GM12878 (cell line): Measurements from ENCODE around the gene MN1. TPM values are rescaled to one million over a fixed set of nuclear protein-coding genes. Genes with fewer than 3 reads are reported as not detected.

ENCODE experiments used
- ATAC-seq: fragments of 200-7000 bp; cut with Tn5 transposase; 3 replicates; pipeline ENCODE4 v1.9.1; 2020; ENCODE audit warnings: mild to moderate bottlenecking, moderate library complexity
- BruUV-seq: library from RNA; stranded (reverse); fragments of 400-500 nt; replicated peaks from 2 replicates; lab custom pipeline; 2021; lab: Mats Ljungman, UMichigan
- CTCF ChIA-PET: fragments of 300-600 bp; sonication (Branson Sonifier 250); formaldehyde crosslinking; extraction: SDS; loops from one replicate; lab custom pipeline; 2021; ENCODE audit warnings: inconsistent platforms; lab: Yijun Ruan, JAX
- POLR2A ChIA-PET: fragments of 350-600 bp; formaldehyde crosslinking; extraction: SDS; loops from one replicate; lab custom pipeline; 2021; ENCODE audit warnings: inconsistent platforms; lab: Charles Lee
- RAD21 ChIA-PET: fragments of 300-600 bp; sonication (Branson Sonifier 250); formaldehyde crosslinking; loops from one replicate; lab custom pipeline; 2023; ENCODE audit warnings: antibody characterized with exemption; ENCODE audit not compliant: unreplicated experiment; lab: Charles Lee
- SMC1A ChIA-PET: fragments of 300-600 bp; sonication (Branson Sonifier 250); formaldehyde crosslinking; loops from one replicate; lab custom pipeline; 2023; ENCODE audit not compliant: unreplicated experiment, uncharacterized antibody; lab: Charles Lee
- DNase-seq: peaks from one replicate; pipeline ENCODE4 v3.0.0-alpha.2; 2011; ENCODE audit warnings: low read depth, low spot score
- FAIRE-seq: peaks from 3 replicates; lab custom pipeline; 2011; peaks lifted over from hg19 to GRCh38; lab: Jason Lieb, UNC
- H2AFZ ChIP-seq: 2 replicates; pipeline ENCODE4 v1.6.0; 2011; ENCODE audit warnings: low read depth, low read length, control low read depth; ENCODE audit not compliant: control insufficient read depth
- H3K27ac ChIP-seq: 2 replicates; pipeline ENCODE4 v1.5.1; 2011; ENCODE audit warnings: control low read depth; ENCODE audit not compliant: control insufficient read depth, insufficient read depth
- H3K27me3 ChIP-seq, 2 experiments: replicated peaks in 1 of 2; 2 replicates each; pipeline versions ENCODE4 v1.6.0 to v1.6.1; 2011; ENCODE audit warnings: low read length in 1 of 2; ENCODE audit not compliant: control insufficient read depth in 2 of 2, insufficient read depth in 2 of 2
- H3K36me3 ChIP-seq, 2 experiments: 2 replicates each; pipeline ENCODE4 v1.5.1; 2011; ENCODE audit warnings: low read length in 1 of 2; ENCODE audit not compliant: control insufficient read depth in 2 of 2, insufficient read depth in 2 of 2
- H3K4me1 ChIP-seq: 2 replicates; pipeline ENCODE4 v1.6.1; 2011; ENCODE audit warnings: mild to moderate bottlenecking, low read length, moderate library complexity, mixed read lengths; ENCODE audit not compliant: control insufficient read depth, insufficient read depth
- H3K4me2 ChIP-seq: 2 replicates; pipeline ENCODE4 v1.6.0; 2011; ENCODE audit warnings: control low read depth; ENCODE audit not compliant: control insufficient read depth, insufficient read depth
- H3K4me3 ChIP-seq: fragments of 200-600 bp; sonication (generic); 2 replicates; pipeline ENCODE4 v1.5.1; 2016
- H3K79me2 ChIP-seq: 2 replicates; pipeline ENCODE4 v1.6.0; 2011; ENCODE audit warnings: low read length; ENCODE audit not compliant: control insufficient read depth, insufficient read depth
- H3K9ac ChIP-seq: 2 replicates; pipeline ENCODE4 v1.8.0; 2011; ENCODE audit warnings: low read length, control low read depth, mixed read lengths; ENCODE audit not compliant: control insufficient read depth, insufficient read depth
- H3K9me3 ChIP-seq: replicated peaks from 3 replicates; pipeline ENCODE4 v1.5.1; 2011; ENCODE audit warnings: mild to moderate bottlenecking, low read length; ENCODE audit not compliant: control insufficient read depth, insufficient read depth
- H4K20me1 ChIP-seq: 2 replicates; pipeline ENCODE4 v1.6.0; 2011; ENCODE audit not compliant: control insufficient read depth, insufficient read depth
- ATF7 ChIP-seq: fragments of 450-650 bp; IDR thresholded peaks from 2 replicates; pipeline ENCODE4 v1.6.1; 2016; ENCODE audit warnings: low read depth, mild to moderate bottlenecking
- EGR1 ChIP-seq, 2 experiments: IDR thresholded peaks; 1 replicate in 1 of 2; 2 replicates in 1 of 2; pipeline ENCODE4 v1.6.1; 2011 to 2012; ENCODE audit warnings: low read depth in 2 of 2, low read length in 2 of 2, borderline replicate concordance in 1 of 2, mild to moderate bottlenecking in 1 of 2, moderate library complexity in 1 of 2
- ELK1 ChIP-seq: IDR thresholded peaks from 2 replicates; pipeline ENCODE4 v1.6.1; 2012; ENCODE audit warnings: low read depth, low read length, improper control_type of control experiment
- FOXK2 ChIP-seq: fragments of 450-650 bp; IDR thresholded peaks from 2 replicates; pipeline ENCODE4 v1.6.1; 2017; ENCODE audit warnings: mild to moderate bottlenecking, moderate library complexity
- IRF3 ChIP-seq: fragments of 450-650 bp; IDR thresholded peaks from 2 replicates; pipeline ENCODE4 v1.6.1; 2014; ENCODE audit warnings: mild to moderate bottlenecking
- KAT2A ChIP-seq: conservative IDR thresholded peaks from 2 replicates; pipeline ENCODE4 v1.6.1; 2011; ENCODE audit warnings: low read depth, low read length; ENCODE audit not compliant: control insufficient read depth
- MLLT1 ChIP-seq: fragments of 450-650 bp; IDR thresholded peaks from 2 replicates; pipeline ENCODE4 v1.6.1; 2016; ENCODE audit warnings: mild to moderate bottlenecking
- MYC ChIP-seq: IDR thresholded peaks from 2 replicates; pipeline ENCODE4 v1.6.1; 2011; ENCODE audit warnings: mild to moderate bottlenecking, low read length, moderate library complexity, inconsistent platforms; ENCODE audit not compliant: insufficient read depth, insufficient replicate concordance, insufficient read length, severe bottlenecking
- POLR2A ChIP-seq: IDR thresholded peaks from 2 replicates; pipeline ENCODE4 v1.6.1; 2011; ENCODE audit warnings: low read depth, mild to moderate bottlenecking, low read length
- RUNX3 ChIP-seq: IDR thresholded peaks from 2 replicates; pipeline ENCODE4 v1.6.1; 2012; ENCODE audit warnings: low read length, inconsistent platforms
- SIX5 ChIP-seq: IDR thresholded peaks from 2 replicates; pipeline ENCODE4 v1.6.1; 2011; ENCODE audit warnings: mild to moderate bottlenecking, low read depth, low read length, moderate library complexity; ENCODE audit not compliant: severe bottlenecking
- STAT1 ChIP-seq: fragments of 450-650 bp; conservative IDR thresholded peaks from 2 replicates; pipeline ENCODE4 v1.6.1; 2014; ENCODE audit warnings: antibody characterized with exemption, mild to moderate bottlenecking
- TBL1XR1 ChIP-seq: IDR thresholded peaks from 2 replicates; pipeline ENCODE4 v1.6.1; 2012; ENCODE audit warnings: low read depth, low read length, improper control_type of control experiment
- ZNF384 ChIP-seq: IDR thresholded peaks from 2 replicates; pipeline ENCODE4 v1.6.1; 2012; ENCODE audit warnings: low read depth, mild to moderate bottlenecking, low read length, improper control_type of control experiment, borderline replicate concordance
- WGBS: methylation state at CpG from one replicate; pipeline ENCODE4 v1.1.6; 2016; ENCODE audit warnings: low lambda C conversion rate; ENCODE audit not compliant: insufficient replicate concordance, insufficient coverage; ENCODE audit errors: missing lambda C conversion rate; 5-methylcytosine and 5-hydroxymethylcytosine counted together
- in situ Hi-C: fragments of 300-500 bp; cut with MboI; formaldehyde crosslinking; loops from 9 replicates; pipeline ENCODE4 v1.14.3; 2018; ENCODE audit warnings: mixed read lengths
- intact Hi-C: fragments of 100-400 bp; cut with micrococcal nuclease; formaldehyde crosslinking; loops from one replicate; pipeline ENCODE4 v1.14.2; 2022; ENCODE audit not compliant: unreplicated experiment
- polyA plus RNA-seq, 11 experiments: library from polyadenylated mRNA; depleted of rRNA in 4 of 11; unstranded in 6 of 11; stranded (reverse) in 5 of 11; fragments of >200 nt; fragmentation: Nextera tagmentation in 4 of 11; fragmentation: Illumina TruSeq in 1 of 11; extraction: Ambion mirVana in 4 of 11; extraction: Trizol in 1 of 11; gene quantifications; 1 replicate in 1 of 11; 2 replicates in 10 of 11; pipeline versions ENCODE4 v1.2.1 to v1.2.3, GENCODE V29; 2011 to 2016; ENCODE audit warnings: inconsistent platforms in 2 of 11, missing spikeins in 2 of 11, low read depth in 1 of 11
- total RNA-seq, 4 experiments: library from RNA; depleted of rRNA in 3 of 4; stranded (reverse); fragments of >200 nt in 3 of 4; fragmentation: Illumina TruSeq in 1 of 4; extraction: Trizol in 1 of 4; gene quantifications; 2 replicates each; pipeline versions ENCODE4 v1.2.1 to v1.2.3, GENCODE V29; 2013 to 2021

The MN1 gene
- total and polyA plus RNA-seq, 10 of the 15 experiments (the other 5 are each of a cell fraction or from before 2014, with no cell fraction given) = under 0.01 to 0.24 (median 0.03) TPM; not detected in 3

GRCh38 chr22:27774200-27774599 is 27.4 kb downstream of the MN1 start:
- Histone ChIP-seq H3K79me2 (no peaks in the 10 kb centered on the region), H3K36me3 (no peaks in the 10 kb centered on the region), H4K20me1 (no peaks in the 10 kb centered on the region), H3K4me1 (no peaks in the 10 kb centered on the region), H3K4me2 (no peak overlapping the region), H3K27me3 (no peaks in the 10 kb centered on the region; a peak in 3 of 4 replicates), H3K9ac (no peak overlapping the region), H3K4me3 (no peak overlapping the region), H3K9me3 (no peaks in the 10 kb centered on the region), H3K27ac (no peak overlapping the region), H2AFZ (no peak overlapping the region)
- ChIA-PET POLR2A (interaction anchor here (0.6 kb wide), 1 partner anchor 801 kb away, joined by 3 read pairs; no protein-coding TSS in a partner anchor), SMC1A (no interaction called here), CTCF (no interaction called here), RAD21 (no interaction called here)
- ATAC-seq (no peak), DNase-seq (no peak), FAIRE-seq (no peak)
- in situ Hi-C loops (no loop called here), intact Hi-C loops (no loop called here)
- TF ChIP-seq SIX5 (no peak), FOXK2 (no peak), STAT1 (no peak), EGR1 (IDR thresholded peaks at IDR 0.05; ENCODE audit: borderline replicate concordance in 1 of 2, low read depth in 2 of 2, low read length in 2 of 2) (no peak), TBL1XR1 (no peak), ATF7 (no peak), MYC (no peak), ELK1 (no peak), RUNX3 (no peak), POLR2A (no peak), MLLT1 (no peak), KAT2A (no peak), ZNF384 (no peak), IRF3 (no peak)
- WGBS = 34% methylated on average over 9 of the region's 9 CpGs
- BruUV-seq = no TSS peak
